Measurements from ENCODE around the gene MOB3B. TPM values are rescaled to one million over a fixed set of nuclear protein-coding genes. Genes with fewer than 3 reads are reported as not detected.

Gene MOB3B
- total RNA-seq, 1 donor: 0.43 TPM

GRCh38 chr9:27392451-27392850 lies 137.2 kb downstream of the MOB3B start:
- DNase-seq (ENCODE audit: low read depth): no peak
- H3K4me3 ChIP-seq (ENCODE audit: low read depth, low read length): no peak overlapping the region
- TF ChIP-seq, protein P1, sequence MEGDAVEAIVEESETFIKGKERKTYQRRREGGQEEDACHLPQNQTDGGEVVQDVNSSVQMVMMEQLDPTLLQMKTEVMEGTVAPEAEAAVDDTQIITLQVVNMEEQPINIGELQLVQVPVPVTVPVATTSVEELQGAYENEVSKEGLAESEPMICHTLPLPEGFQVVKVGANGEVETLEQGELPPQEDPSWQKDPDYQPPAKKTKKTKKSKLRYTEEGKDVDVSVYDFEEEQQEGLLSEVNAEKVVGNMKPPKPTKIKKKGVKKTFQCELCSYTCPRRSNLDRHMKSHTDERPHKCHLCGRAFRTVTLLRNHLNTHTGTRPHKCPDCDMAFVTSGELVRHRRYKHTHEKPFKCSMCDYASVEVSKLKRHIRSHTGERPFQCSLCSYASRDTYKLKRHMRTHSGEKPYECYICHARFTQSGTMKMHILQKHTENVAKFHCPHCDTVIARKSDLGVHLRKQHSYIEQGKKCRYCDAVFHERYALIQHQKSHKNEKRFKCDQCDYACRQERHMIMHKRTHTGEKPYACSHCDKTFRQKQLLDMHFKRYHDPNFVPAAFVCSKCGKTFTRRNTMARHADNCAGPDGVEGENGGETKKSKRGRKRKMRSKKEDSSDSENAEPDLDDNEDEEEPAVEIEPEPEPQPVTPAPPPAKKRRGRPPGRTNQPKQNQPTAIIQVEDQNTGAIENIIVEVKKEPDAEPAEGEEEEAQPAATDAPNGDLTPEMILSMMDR (IDR thresholded peaks at IDR 0.05; ENCODE audit: insufficient read depth, low read depth, low read length): no peak

GRCh38 chr9:27391040-27391895 lies 138.3 kb downstream of the MOB3B start:
- no peak for DNase-seq (ENCODE audit: low read depth)
- TF ChIP-seq, protein P1 (IDR thresholded peaks at IDR 0.05; ENCODE audit: insufficient read depth, low read depth, low read length): no peak
- H3K4me3 ChIP-seq (ENCODE audit: low read depth, low read length): no peak overlapping the region

- no peak for DNase-seq (ENCODE audit: low read depth)
- no peak overlapping the region for H3K4me3 ChIP-seq (ENCODE audit: low read depth, low read length)
- TF ChIP-seq, protein P1 (IDR thresholded peaks at IDR 0.05; ENCODE audit: insufficient read depth, low read depth, low read length): no peak
Observed at GRCh38 chr9:27388150-27388549, 141.5 kb downstream of the MOB3B start.

DNA sequence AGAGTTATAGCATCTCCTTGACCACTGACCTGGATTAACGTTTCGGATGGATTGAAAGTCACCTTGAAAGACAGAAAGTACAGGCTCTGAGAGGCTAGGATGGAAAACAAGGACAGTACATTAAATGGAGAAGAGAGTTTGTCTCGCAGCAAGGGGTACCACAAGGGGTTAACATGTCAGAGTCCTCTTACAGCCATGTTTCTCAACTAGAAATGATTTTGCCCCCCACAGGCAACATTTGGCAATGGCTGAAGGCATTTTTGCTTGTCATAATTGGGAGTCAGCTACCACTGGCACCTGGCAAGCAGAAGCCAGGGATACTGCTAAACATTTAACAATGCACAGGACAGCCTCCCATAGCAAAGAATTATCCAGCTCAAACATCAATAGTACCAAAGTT lies 141.9 kb downstream of the MOB3B start:
- no peak overlapping the region for H3K4me3 ChIP-seq (ENCODE audit: low read depth, low read length)
- TF ChIP-seq, protein P1 (IDR thresholded peaks at IDR 0.05; ENCODE audit: insufficient read depth, low read depth, low read length): no peak
- DNase-seq (ENCODE audit: low read depth): no peak

DNA sequence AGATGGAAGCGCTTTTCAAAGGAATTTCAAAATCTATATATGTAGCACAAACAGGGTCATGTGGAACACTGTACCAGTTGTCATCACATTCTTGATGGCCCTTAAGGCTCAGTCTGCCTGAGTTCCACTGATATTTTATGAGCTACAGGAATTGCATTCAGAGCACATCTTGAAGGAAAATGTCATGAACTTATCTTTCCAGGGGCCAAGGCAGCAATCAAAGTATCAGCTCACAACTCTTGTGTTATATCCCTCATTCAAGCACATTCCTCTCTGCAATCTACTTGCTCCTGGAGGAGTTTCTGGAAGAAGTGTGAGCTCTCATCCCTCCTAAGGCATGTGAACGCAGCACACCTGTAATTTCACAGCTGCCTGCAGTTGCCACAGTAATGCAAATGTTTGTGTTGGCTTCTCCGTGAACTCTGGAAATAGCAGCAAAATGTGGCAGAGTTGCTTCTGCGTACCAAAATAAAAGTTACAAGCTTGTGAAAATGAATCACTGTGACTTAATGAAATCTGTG lies 143.0 kb downstream of the MOB3B start:
- no peak overlapping the region for H3K4me3 ChIP-seq (ENCODE audit: low read depth, low read length)
- TF ChIP-seq, protein P1 (IDR thresholded peaks at IDR 0.05; ENCODE audit: insufficient read depth, low read depth, low read length): no peak
- DNase-seq (ENCODE audit: low read depth): no peak

DNA sequence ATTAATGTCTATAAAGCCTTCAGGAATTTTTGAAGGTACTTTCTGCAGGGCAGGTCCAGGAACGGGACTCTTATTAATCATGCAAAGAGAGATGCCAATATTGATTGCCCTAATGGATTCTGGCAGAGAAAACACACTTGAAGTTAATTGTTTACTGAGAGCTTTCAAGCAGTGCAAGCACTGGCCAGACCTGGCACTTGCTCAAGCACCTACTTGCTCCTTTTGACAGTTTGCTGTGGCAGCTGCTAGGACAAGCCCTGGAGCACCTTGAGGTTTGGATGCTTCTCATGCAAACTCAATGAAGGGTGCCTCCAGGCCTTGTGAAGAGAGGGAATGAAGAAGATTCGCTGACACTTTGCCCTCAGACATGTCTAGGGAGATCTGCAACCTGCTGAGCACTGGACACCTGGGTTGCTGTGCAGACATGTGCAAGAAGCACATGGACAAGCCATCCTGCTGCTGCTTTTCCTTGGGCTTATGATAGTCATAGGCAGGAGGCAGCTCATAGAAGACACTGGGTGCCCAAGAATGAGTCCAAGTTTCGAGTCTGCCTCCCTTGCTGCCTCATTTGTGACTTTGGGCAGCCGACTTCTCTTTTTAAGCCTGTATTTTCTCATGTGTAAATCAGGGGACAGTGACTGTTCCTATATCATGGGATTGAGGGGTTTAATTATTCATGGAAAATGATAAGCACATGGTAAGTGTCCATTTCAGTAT lies 143.8 kb downstream of the MOB3B start:
- DNase-seq (ENCODE audit: low read depth): no peak
- H3K4me3 ChIP-seq (ENCODE audit: low read depth, low read length): no peak overlapping the region
- TF ChIP-seq, protein P1 (IDR thresholded peaks at IDR 0.05; ENCODE audit: insufficient read depth, low read depth, low read length): no peak

Data from fibroblast of villous mesenchyme (primary cell).